Type B pancreatic cell (in vitro differentiated cells): Measurements from ENCODE around the gene SCFD2. TPM values are rescaled to one million over a fixed set of nuclear protein-coding genes. Genes with fewer than 3 reads are reported as not detected.

Experiments
- DNase-seq: peaks from one replicate; pipeline ENCODE4 v3.0.0; 2021; ENCODE audit warnings: mixed read lengths; ENCODE audit not compliant: unreplicated experiment; ENCODE audit errors: extremely low spot score
- H3K27ac Mint-ChIP-seq: 2 replicates; pipeline ENCODE4 v1.8.0; 2021; ENCODE audit warnings: mild to moderate bottlenecking, mixed read lengths
- H3K27me3 Mint-ChIP-seq: 2 replicates; pipeline ENCODE4 v1.8.0; 2021; ENCODE audit warnings: mixed read lengths
- H3K36me3 Mint-ChIP-seq: 2 replicates; pipeline ENCODE4 v1.8.0; 2021; ENCODE audit warnings: mixed read lengths
- H3K4me1 Mint-ChIP-seq: one replicate; pipeline ENCODE4 v1.8.0; 2021; ENCODE audit warnings: mixed read lengths; ENCODE audit not compliant: unreplicated experiment
- H3K4me3 Mint-ChIP-seq: 2 replicates; pipeline ENCODE4 v1.8.0; 2021; ENCODE audit warnings: mild to moderate bottlenecking, mixed read lengths
- H3K9me3 Mint-ChIP-seq: 2 replicates; pipeline ENCODE4 v1.8.0; 2021; ENCODE audit warnings: mixed read lengths
- CTCF ChIP-seq: fragments of 200-600 bp; sonication (generic); conservative IDR thresholded peaks from 2 replicates; pipeline ENCODE4 v1.5.0; 2021; ENCODE audit warnings: antibody characterized with exemption, mild to moderate bottlenecking
- total RNA-seq: library from RNA; stranded (reverse); gene quantifications from 2 replicates; pipeline ENCODE4 v1.2.1, GENCODE V29; 2021; ENCODE audit warnings: low replicate concordance

The SCFD2 gene
- total RNA-seq, 1 donor from 2014 or later = 11.2 TPM

DNA sequence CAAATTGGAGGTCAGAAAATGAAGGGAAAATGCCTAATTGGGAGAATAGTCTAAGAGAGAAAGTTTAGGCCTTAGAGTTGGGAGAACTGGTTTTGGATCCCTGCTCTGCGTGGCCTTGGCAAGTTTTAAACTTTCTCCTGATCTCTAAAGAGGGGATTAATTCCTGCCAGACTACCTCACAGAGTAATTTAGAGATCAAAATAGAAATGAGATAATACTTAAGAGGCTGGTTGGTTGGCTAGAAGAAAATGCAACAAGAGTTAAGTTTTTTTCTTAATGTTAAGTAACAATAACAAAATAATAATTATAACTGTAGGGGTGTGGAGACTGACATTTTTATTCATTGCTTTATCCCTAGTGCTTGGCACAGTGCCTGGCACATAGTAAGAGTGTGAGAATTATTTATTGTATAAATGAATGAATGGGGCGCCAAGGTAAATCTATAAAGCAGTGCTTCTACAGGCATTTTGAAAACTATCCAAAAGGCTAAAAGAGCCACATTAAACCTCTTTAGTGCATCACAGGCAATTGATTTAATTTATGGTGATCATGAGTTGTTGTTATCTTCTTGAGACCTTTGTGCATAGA lies 343.3 kb downstream of the SCFD2 start:
- TF ChIP-seq CTCF = no peak
- peaks cover 48% of the 10 kb centered on the region for H3K4me1 Mint-ChIP-seq
- H3K27me3 Mint-ChIP-seq = no peaks in the 10 kb centered on the region
- peaks cover 4% of the 10 kb centered on the region for H3K9me3 Mint-ChIP-seq
- H3K36me3 Mint-ChIP-seq = peaks cover 2% of the 10 kb centered on the region
- no peak for DNase-seq
- H3K27ac Mint-ChIP-seq = no peak overlapping the region
- H3K4me3 Mint-ChIP-seq = no peak overlapping the region

GRCh38 chr4:53021754-53022512 lies 343.9 kb downstream of the SCFD2 start:
- no peak for TF ChIP-seq CTCF
- no peak overlapping the region for H3K4me3 Mint-ChIP-seq
- H3K9me3 Mint-ChIP-seq = peaks cover 5% of the 10 kb centered on the region
- H3K4me1 Mint-ChIP-seq = peaks cover 49% of the 10 kb centered on the region
- no peak overlapping the region for H3K27ac Mint-ChIP-seq
- no peaks in the 10 kb centered on the region for H3K27me3 Mint-ChIP-seq
- no peak for DNase-seq
- H3K36me3 Mint-ChIP-seq = peaks cover 3% of the 10 kb centered on the region

- Mint-ChIP-seq H3K9me3 (peaks cover 5% of the 10 kb centered on the region), H3K27ac (no peak overlapping the region), H3K36me3 (peaks cover 3% of the 10 kb centered on the region), H3K4me1 (peaks cover 55% of the 10 kb centered on the region), H3K4me3 (no peak overlapping the region), H3K27me3 (no peaks in the 10 kb centered on the region)
- TF ChIP-seq CTCF = no peak
- DNase-seq = no peak
Observed at GRCh38 chr4:53019485-53020382, 346.1 kb downstream of the SCFD2 start.

- DNase-seq = no peak
- no peak overlapping the region for H3K4me3 Mint-ChIP-seq
- H3K4me1 Mint-ChIP-seq = peaks cover 65% of the 10 kb centered on the region
- peaks cover 3% of the 10 kb centered on the region for H3K36me3 Mint-ChIP-seq
- no peak overlapping the region for H3K27ac Mint-ChIP-seq
- TF ChIP-seq CTCF = no peak
- peaks cover 5% of the 10 kb centered on the region for H3K9me3 Mint-ChIP-seq
- no peaks in the 10 kb centered on the region for H3K27me3 Mint-ChIP-seq
Observed at GRCh38 chr4:53018471-53018870, 347.4 kb downstream of the SCFD2 start.

DNA sequence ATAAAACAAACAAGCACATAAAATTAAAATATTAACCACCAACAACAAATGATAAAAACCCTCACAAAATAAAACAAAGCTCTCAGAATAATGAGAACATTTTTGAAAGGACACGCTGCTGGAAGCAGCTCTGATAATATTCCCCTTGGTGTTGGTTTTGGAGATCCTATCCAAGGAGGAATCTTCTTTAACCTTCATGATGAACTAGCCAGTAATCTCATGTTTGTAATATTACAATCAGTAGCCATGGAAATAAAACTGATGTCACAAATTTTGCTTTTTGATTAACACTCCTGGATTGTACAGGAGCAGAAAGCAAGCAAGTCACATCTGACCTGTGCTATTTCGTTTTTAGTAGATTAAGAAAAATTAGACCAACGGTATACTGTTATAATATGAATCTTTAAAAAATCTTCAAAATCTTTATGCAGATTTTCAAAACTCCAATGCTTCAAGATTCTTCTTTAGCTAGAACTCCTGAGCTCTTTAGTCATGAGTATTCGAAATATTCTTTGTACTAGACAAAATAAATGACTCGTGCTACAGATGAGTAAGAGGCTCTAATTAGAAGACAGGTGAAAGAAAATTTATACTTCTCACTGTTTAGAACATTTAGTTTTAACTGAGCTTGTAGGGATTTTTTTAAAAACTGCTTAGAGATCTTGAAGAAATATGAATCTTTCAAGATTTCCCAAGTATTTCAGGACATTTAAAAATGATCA lies 349.6 kb downstream of the SCFD2 start:
- no peaks in the 10 kb centered on the region for H3K27me3 Mint-ChIP-seq

More for the DNA sequence above, 349.6 kb downstream of the SCFD2 start:
- Mint-ChIP-seq H3K9me3 (peaks cover 5% of the 10 kb centered on the region), H3K36me3 (peaks cover 3% of the 10 kb centered on the region), H3K4me1 (peaks cover 70% of the 10 kb centered on the region), H3K27ac (no peak overlapping the region), H3K4me3 (peak overlapping the region; percentile 41)
- no peak for TF ChIP-seq CTCF
- DNase-seq = no peak
